Lower leg skin (tissue), 3 donors: ENCODE measurements around the gene AKT3.

Experiments used
- POLR2A ChIP-seq, 2 donors: fragments of 450-650 bp; IDR thresholded peaks; one replicate each; pipeline ENCODE4 v1.6.1; 2016 to 2017; ENCODE audit warnings: antibody characterized with exemption in 2 of 2, mild to moderate bottlenecking in 1 of 2, moderate library complexity in 1 of 2
- TF ChIP-seq, protein P1 (sequence below), 3 donors: fragments of 450-650 bp; IDR thresholded peaks; one replicate each; pipeline ENCODE4 v1.5.1; 2016; ENCODE audit warnings: antibody characterized with exemption in 3 of 3, mild to moderate bottlenecking in 3 of 3, moderate library complexity in 2 of 3

DNA sequence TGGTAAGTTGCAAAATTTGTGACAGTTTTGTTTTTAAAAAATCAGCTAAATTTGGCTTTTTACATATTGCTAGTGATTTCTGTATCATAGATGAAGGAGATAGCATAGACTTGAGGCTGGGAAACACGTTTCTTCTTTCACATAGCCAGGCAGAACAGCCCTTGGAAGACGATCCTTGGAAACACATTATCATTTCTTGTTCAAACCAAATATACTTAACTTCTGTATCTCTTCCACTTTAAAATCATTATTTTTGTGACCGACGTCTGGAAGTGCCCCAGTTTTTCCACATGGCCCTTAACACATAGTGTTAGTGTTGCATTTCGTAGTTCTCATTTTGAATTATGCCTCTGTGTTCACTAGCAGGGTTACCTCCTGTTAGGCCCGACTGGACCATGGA, 400.7 kb downstream of the AKT3 start:
- no peak for TF ChIP-seq POLR2A (IDR thresholded peaks at IDR 0.05)
- TF ChIP-seq, protein P1, sequence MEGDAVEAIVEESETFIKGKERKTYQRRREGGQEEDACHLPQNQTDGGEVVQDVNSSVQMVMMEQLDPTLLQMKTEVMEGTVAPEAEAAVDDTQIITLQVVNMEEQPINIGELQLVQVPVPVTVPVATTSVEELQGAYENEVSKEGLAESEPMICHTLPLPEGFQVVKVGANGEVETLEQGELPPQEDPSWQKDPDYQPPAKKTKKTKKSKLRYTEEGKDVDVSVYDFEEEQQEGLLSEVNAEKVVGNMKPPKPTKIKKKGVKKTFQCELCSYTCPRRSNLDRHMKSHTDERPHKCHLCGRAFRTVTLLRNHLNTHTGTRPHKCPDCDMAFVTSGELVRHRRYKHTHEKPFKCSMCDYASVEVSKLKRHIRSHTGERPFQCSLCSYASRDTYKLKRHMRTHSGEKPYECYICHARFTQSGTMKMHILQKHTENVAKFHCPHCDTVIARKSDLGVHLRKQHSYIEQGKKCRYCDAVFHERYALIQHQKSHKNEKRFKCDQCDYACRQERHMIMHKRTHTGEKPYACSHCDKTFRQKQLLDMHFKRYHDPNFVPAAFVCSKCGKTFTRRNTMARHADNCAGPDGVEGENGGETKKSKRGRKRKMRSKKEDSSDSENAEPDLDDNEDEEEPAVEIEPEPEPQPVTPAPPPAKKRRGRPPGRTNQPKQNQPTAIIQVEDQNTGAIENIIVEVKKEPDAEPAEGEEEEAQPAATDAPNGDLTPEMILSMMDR (IDR thresholded peaks at IDR 0.05), result no peak
